GM19467 (cell line): ENCODE measurements around the gene PAMR1.

Source experiments
- ATAC-seq: cut with Tn5 transposase; IDR thresholded peaks from one replicate; pipeline ENCODE4 v1.9.1; 2021; ENCODE audit warnings: mild to moderate bottlenecking, moderate library complexity; ENCODE audit not compliant: unreplicated experiment

Gene PAMR1

GRCh38 chr11:35407041-35407440 is 118.4 kb downstream of the PAMR1 start:
- no peak for ATAC-seq

DNA sequence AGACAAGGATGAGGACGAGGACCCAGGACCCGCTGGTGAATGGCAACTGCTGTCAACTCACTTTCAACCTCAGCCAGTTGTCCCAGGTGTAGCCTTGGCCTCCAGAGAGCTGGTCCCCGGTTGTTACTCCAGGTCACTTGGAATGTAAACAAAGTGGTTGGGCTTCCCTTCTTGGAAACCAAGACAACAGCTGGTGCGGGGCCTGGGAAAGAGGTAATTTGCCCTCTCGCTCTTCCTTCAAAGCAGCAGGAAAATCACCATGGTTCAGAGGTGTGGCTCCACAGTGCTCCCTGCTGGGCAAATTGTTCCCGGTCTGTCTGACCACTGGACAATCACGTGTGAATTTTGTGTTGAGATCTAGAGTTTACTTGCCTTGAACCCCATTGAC is 121.0 kb downstream of the PAMR1 start:
- ATAC-seq, result no peak

DNA sequence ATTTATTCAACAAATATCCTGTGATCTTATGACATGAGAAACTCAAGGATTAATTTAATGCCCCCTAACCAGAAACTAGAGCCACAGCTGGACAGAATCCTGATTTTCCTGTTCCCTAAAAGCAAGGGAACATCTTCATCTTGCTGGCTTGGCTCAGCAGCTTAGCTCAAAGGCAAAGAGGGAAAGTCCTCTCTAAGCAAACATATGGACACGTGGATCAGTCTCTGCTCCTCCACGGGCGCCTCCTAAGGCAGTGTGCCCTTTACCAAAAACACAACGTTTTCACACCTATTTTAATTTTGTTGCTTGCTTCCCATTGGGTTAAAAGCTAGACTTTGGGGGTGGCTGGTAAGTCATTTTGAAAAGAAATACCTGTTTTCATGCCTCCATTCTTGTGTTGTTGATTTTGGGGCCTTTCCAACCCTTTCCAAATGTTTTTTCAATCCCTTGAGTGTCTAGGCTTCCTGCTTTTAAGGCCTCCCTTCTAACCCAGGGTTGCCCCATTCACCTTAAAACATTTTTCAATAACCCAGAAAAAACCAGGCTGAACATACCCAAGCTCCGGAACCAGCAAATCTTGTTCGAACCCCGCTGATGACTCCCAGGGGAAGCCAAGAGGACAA is 121.5 kb downstream of the PAMR1 start:
- ATAC-seq, result no peak

GRCh38 chr11:35402751-35403660 is 122.4 kb downstream of the PAMR1 start:
- no peak for ATAC-seq

DNA sequence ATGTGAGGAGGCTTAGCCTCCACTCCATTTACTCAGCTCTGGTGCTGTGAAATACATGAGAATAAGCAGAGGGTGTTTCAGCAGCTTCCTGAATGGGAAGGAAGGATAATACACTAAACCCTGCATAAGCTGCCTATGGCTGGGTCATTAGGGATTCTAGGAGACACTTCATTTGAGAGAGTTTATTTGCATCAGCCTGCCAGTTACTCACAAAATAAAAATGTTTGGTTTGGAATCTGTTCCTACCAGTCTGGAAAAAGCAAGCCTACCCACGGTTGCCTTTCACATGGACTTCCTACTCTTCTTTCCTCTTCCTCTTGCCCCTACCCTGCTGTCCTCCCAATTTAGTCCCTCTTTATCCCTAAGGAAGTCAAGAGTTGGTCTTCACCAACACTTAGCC is 126.5 kb downstream of the PAMR1 start:
- no peak for ATAC-seq

GRCh38 chr11:35394941-35395340 is 130.5 kb downstream of the PAMR1 start:
- no peak for ATAC-seq

- no peak for ATAC-seq
Measured at GRCh38 chr11:35393098-35393497, 132.3 kb downstream of the PAMR1 start.

GRCh38 chr11:35391922-35392688 is 133.3 kb downstream of the PAMR1 start:
- peak; percentile 57 for ATAC-seq

- peak; percentile 64 for ATAC-seq
Measured at GRCh38 chr11:35390737-35391682, 134.4 kb downstream of the PAMR1 start.

DNA sequence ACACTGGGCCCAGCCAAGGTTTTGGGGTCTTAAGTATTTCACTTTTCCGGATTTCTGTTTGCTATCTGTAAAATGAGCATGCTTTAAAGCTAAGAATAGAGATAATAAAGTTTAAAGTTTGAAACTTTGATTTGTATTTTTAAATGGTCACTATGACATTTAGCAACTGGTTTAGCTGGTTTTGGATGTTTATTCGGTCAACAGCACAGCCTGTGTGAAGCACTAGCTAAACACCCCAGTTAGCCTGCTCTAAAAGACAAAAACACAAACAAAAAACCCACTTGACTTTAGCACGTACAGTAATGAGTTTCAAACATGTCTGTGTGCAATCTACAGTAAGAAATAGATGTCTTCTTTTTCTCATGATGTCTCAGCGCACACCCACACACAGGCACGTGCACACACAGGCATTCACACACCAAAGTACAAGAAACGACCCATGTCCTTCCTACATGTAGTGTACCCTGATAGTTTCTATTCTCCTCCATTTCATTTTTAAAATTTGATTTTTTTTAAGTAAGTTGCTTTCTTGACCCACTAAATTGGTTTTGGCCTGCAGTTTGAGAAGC is 135.4 kb downstream of the PAMR1 start:
- no peak for ATAC-seq

- no peak for ATAC-seq
Measured at GRCh38 chr11:35389112-35389511, 136.3 kb downstream of the PAMR1 start.

DNA sequence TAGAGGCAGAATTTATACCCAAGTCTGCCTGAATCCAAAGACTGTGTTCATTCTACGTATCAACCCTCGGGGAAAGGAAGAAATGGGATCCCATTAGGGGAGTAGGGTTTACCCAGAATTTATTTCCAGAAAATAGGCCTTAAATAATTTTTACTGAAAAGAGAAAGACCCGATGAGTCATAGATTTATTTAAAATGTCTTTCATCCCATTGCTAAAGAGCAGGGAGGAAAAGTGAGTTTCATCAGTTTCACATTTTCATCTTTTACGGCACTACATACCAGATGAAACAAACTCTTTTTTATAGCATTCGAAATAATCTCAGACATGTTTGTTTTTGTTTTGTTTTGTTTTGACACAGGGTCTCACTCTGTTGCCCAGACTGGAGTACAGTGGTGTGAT is 137.4 kb downstream of the PAMR1 start:
- no peak for ATAC-seq

DNA sequence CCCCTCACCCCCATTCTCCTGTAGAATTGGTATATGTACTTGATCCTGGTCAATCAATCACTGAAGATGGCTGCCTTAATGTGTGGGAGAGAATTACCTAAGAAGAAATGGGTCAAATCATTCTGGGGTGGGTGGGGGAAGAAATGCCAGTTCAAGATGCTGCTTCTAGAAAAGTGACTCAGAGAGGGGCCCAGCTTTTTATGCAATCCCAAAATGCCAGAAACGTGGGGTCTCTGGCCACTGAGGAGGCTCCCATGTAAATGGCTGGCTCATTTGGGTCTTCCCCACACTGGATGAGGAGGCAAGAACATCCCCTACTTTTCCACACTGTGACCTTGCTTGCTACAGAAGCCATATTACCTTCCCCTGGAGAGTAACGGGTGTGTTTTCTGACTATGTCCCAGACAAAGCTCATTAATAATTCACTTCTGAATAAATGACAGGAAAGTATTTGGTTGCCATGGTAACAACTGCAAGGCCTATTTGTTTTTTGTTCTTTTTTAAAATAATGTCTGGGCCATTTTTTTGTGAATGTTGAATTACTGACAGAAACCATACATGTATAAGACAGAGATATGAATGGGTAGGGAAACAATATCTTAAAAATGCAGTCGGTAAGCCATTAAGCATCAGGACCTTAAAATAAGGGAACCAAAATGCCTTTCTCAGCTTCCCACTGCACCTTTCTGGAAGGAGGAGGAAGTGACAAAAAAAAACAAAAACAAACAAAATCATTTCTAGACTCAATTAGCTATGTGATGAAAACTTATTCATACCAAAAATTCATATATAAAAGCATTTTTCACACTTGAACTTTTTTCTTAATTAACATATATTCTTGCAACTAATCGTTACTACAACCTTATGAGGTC is 138.1 kb downstream of the PAMR1 start:
- no peak for ATAC-seq

DNA sequence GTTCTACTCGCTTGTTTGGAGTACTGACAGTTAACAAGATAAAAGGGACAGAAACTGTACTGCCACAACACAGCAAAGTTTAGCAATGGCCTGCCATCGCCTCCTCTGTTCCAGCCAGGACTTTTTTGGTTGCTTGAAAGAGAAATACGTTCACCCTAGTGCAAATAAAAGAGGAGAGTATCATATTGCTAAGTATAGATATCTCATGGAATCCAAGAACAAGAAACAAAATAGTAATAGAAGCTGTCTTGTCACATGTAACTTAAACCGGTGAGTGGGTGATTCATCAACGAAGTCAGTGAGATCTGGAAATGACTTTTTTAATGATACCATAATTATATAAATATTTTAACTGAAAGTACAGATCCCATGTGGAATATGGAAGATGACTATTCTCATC is 141.5 kb downstream of the PAMR1 start:
- ATAC-seq, result no peak
